ENCODE data around the gene TBC1D16. TPM values are rescaled to one million over a fixed set of nuclear protein-coding genes. Genes with fewer than 3 reads are reported as not detected.

TBC1D16 gene
- total and polyA plus RNA-seq, 5 experiments from 2014 or later: 0.48 to 3.1 (median 0.89) TPM

DNA sequence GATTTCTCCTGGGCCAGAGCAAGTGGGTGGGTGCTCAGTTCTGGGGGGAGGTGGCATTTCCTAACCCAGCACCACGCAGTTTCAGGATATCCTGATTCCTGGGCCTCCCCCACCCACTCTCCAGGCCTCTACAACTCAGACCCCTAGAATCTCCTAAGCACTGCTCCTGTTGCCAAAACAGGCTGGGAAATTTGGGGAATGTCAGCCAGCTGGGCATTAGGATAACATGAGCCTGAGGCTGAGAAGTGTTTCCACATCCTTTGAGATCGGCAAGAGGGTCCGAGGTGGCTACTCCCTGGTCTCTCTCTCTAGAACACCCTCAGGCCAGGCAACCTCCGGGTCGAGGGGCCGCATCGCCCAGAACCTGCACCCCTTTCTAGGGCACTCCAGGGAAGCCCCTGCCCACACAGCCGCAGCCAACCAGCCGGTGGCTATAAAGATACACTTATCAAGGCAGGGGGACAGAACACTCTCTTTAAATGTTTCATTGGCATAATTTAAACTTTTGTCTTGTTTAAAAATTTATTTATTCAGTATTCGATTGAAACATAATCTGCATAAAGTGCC lies 23.6 kb downstream of the TBC1D16 start:
- DNase-seq (no peak), ATAC-seq (no peak)
- Mint-ChIP-seq H3K27me3 (no peaks in the 10 kb centered on the region), H3K9me3 (no peaks in the 10 kb centered on the region), H3K4me1 (peaks cover 0 to 4% (median 2%) of the 10 kb centered on the region in 4 donors), H3K27ac (no peak overlapping the region), H3K4me3 (no peak overlapping the region), H3K36me3 (peaks cover 0 to 5% (median 2%) of the 10 kb centered on the region in 3 donors)
- POLR2A ChIA-PET: no interaction called here

DNA sequence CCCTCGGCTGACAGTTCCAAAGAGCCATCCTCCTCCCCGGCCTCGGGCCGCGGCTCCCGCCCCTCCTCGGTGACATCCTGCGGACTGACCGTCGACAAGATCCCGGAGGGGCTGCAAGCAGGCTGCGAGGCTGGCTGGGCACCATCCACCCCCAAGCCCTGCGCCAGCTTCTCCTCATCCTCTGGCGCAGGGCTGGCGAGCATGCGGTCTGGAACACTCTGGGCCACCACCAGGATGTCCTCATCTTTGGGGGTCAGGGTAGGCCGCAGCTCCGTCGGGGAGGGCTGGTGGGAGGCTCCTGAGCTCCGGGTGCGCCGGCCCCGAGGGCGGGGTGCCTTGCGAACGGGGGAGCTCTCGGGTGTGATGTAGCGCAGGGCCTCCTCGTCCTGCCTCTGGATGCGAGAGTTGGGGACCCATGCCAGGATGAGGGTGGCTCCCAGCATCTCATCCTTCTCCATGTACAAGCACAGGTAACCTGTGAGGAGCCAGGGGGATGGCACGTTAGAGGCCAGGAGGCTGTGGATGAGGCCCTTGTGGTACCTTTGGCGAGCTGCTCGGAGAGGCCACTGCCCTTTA lies 25.3 kb downstream of the TBC1D16 start:
- DNase-seq: no peak
- no peaks in the 10 kb centered on the region for H3K9me3 Mint-ChIP-seq
- no peak overlapping the region for H3K4me3 Mint-ChIP-seq
- H3K27me3 Mint-ChIP-seq: no peaks in the 10 kb centered on the region
- no peak overlapping the region for H3K27ac Mint-ChIP-seq
- ATAC-seq: no peak
- H3K4me1 Mint-ChIP-seq: peaks cover 6 to 11% (median 10%) of the 10 kb centered on the region in 4 donors
- POLR2A ChIA-PET: interaction anchor here (4.7 kb wide), 1 partner anchor 13 kb away, joined by 24 read pairs; no protein-coding TSS in a partner anchor
- peaks cover 0 to 5% (median 2%) of the 10 kb centered on the region in 3 donors for H3K36me3 Mint-ChIP-seq

DNA sequence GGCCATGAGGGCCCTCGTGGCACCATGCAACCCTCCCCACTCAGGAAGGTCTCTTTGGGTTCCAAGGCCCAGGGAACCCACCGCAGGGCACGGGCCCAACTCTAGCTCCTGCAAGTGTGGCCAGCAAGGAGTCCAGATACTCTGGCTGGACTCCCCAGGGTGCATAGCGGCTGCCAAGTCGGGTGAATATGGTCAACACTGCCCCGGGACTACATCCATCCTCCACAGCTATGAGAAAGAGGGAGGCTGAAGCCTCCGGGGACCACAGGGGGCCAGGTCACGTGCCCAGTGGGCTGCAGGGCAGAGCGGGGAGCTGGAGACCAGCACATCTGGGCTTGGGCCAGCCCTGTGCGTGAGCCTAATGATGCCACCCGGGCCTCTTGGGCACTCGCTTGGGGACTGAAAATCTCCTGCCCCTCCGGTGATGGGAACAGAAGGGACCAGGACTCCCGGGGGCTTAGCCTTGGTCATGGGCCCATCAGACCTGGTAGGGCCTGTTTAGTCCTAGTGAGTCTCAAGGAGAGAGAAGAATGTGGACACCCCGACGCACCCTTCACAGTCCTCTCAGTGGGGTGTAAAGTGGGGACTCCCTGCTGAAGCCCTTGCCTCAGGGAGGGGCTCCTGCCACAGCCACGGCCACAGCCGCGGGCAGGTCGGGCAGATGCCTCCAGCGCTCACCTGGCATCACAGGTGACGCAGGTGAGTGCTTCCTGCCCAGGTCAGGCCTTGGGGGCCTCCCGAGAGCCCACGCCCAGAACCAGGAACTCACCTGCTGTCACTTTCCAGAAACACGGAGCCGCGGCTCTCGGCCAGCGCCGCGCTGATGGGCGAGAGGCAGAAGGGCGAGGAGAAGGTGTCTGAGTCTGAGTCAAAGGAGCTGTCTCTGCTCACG lies 26.0 kb downstream of the TBC1D16 start:
- Mint-ChIP-seq H3K36me3 (peaks cover 0 to 3% (median 2%) of the 10 kb centered on the region in 3 donors), H3K27me3 (no peaks in the 10 kb centered on the region), H3K27ac (no peak overlapping the region), H3K4me1 (peaks cover 6 to 11% (median 10%) of the 10 kb centered on the region in 4 donors), H3K4me3 (no peak overlapping the region), H3K9me3 (no peaks in the 10 kb centered on the region)
- ATAC-seq (no peak), DNase-seq (no peak)
- POLR2A ChIA-PET: interaction anchor here (4.7 kb wide), 1 partner anchor 12 kb away, joined by 24 read pairs; no protein-coding TSS in a partner anchor

DNA sequence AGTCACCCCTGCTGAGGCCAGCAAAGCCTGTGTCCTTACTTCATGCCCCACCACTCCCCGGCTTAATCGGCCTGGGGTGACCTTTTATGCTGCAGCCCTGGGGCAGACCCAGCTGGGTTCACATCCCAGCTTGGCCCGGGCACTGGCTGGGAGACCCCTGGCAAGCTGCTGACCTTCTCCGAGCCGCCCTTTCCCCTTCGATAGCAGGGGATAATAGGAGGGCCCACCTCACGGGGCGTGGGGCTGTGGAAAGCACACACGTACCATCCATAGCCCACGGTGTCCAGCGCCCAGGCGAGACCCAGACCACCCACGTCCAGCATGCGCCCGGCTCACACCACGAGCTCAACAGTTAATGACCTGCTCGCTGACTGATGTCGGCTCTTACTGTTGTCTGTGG lies 26.8 kb downstream of the TBC1D16 start:
- Mint-ChIP-seq H3K27ac (peak overlapping the region in 1 of 10 donors; percentile 79), H3K36me3 (peaks cover 0 to 3% (median 2%) of the 10 kb centered on the region in 3 donors), H3K4me3 (no peak overlapping the region), H3K27me3 (no peaks in the 10 kb centered on the region), H3K4me1 (peaks cover 6 to 11% (median 10%) of the 10 kb centered on the region in 4 donors), H3K9me3 (no peaks in the 10 kb centered on the region)
- DNase-seq: no peak
- ATAC-seq: no peak
- POLR2A ChIA-PET: interaction anchor here (4.7 kb wide), 1 partner anchor 11 kb away, joined by 24 read pairs; no protein-coding TSS in a partner anchor

DNA sequence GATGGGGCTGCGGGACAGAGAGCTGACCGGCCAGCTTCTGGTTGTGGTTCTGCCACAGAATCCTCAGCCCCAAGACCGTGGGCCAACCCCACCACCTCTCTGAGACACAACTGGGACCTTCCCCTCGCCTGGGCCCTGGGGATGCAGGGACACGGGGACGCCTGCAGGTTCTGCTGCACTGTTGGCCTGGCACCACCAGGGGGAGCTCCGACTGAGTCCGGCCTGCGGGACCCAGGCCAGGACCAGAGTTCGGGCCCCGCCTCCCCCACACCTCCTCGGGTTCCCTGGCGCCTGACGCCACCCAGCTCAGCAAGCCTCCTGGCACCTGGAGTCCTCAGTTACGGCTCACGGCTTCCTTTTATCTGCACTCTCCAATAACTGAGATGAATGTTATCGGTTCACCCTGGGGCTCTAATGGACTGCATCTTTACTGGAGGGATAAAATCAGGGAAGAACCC lies 27.3 kb downstream of the TBC1D16 start:
- no peak overlapping the region for H3K27ac Mint-ChIP-seq
- POLR2A ChIA-PET: interaction anchor here (4.7 kb wide), 1 partner anchor 11 kb away, joined by 24 read pairs; no protein-coding TSS in a partner anchor
- peak; percentile 81 to 89 for ATAC-seq
- no peaks in the 10 kb centered on the region for H3K9me3 Mint-ChIP-seq
- no peaks in the 10 kb centered on the region for H3K27me3 Mint-ChIP-seq
- H3K4me3 Mint-ChIP-seq: no peak overlapping the region
- peaks cover 0 to 3% (median 2%) of the 10 kb centered on the region in 3 donors for H3K36me3 Mint-ChIP-seq
- H3K4me1 Mint-ChIP-seq: peaks cover 6 to 11% (median 10%) of the 10 kb centered on the region in 4 donors
- peak; percentile 48 to 81 (median 68) for DNase-seq

DNA sequence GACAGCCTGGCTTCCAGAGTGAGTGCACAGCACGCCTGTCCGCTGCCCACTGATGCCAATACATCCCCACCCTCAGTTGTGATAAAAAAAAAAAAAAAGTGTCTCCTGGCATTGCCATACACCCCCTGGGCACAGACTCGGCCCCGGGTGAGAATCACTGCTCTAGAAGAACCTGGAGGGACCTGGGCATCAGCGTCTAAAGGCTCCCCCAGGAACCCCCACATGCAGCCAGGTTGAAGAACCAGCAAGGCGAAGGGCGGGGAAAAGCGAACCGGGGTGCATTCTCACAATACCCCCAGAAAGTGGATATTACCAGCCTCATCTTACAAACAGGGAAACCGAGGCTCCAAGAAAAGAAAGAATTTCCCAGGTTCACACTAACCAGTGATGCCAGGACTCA lies 27.7 kb downstream of the TBC1D16 start:
- Mint-ChIP-seq H3K4me3 (no peak overlapping the region), H3K27me3 (no peaks in the 10 kb centered on the region), H3K27ac (no peak overlapping the region), H3K36me3 (peaks cover 0 to 3% (median 2%) of the 10 kb centered on the region in 3 donors), H3K9me3 (no peaks in the 10 kb centered on the region), H3K4me1 (peaks cover 6 to 11% (median 10%) of the 10 kb centered on the region in 4 donors)
- no peak for DNase-seq
- no peak for ATAC-seq
- POLR2A ChIA-PET: interaction anchor here (4.7 kb wide), 1 partner anchor 10 kb away, joined by 24 read pairs; no protein-coding TSS in a partner anchor

DNA sequence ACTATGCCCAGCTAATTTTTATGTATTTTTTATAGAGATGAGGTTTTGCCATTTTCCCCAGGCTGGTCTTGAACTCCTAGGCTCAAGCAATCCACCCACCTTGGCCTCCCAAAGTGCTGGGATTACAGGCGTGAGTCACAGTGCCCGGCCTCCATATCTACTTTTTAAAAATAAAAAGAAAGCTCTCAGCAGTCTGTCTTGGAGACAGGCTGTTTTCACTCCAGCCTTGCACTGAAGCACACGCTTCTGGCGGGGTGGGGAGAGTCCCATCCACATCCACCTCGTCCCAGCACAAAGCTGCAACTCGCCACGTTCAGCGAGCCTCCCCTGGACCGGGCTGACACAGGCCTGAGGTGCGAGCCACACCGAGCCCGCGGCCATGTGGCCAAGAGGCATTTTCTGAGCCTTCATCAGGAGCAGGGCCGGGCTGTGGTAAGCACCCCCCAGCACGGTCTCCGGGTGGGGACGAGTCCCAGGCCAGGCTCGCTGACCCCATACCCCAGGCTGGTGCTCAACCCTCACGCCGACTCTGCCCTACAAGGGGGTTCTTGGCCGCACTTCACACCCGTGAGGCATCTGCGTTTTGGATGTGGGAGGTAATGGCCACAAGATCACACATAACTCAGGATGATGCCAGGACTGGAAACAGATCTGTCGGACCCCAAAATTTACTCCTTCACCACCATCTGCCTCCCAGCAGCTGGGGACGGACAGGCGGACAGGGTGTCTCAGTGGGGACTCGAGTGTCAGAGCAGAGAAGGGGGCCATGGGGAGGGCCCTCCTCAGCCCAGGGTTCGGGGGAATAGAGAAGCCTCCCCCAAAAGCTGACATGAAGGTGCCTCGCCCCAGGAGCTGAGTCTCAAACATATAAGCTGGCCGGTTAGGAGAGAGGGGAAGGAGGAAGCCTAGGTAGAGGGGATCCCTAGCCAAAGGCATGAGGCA lies 28.6 kb downstream of the TBC1D16 start:
- no peaks in the 10 kb centered on the region for H3K9me3 Mint-ChIP-seq
- peak overlapping the region in 2 of 10 donors; percentile 19 to 48 for H3K27ac Mint-ChIP-seq
- ATAC-seq (no peak), DNase-seq (no peak)
- no peak overlapping the region for H3K4me3 Mint-ChIP-seq
- no peaks in the 10 kb centered on the region for H3K27me3 Mint-ChIP-seq
- POLR2A ChIA-PET: interaction anchor here (0.5 to 4.7 kb wide), 2 partner anchors 9 kb away, joined by 5 to 24 read pairs; no protein-coding TSS in a partner anchor
- no peaks in the 10 kb centered on the region for H3K36me3 Mint-ChIP-seq
- H3K4me1 Mint-ChIP-seq: peaks cover 6 to 12% (median 10%) of the 10 kb centered on the region in 4 donors

DNA sequence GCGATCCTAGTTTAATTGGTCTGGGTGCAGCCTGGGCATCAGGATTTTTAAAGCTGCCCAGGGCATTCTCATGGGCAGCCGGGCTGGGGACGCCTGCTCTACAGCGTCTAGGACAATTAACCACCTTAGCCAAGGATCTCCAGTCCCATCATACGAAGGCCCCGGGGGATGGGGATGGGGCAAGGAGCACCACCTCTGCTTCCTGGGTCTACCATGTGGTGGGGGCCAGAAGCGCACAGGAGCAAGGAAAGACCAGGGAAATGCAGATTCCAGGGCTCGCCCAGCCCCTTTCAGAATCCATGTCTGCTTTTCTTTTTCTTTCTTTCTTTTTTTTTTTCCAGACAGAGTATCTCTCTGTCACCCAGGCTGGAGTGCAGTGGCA lies 29.3 kb downstream of the TBC1D16 start:
- POLR2A ChIA-PET: interaction anchor here (0.5 to 4.7 kb wide), 2 partner anchors 9 to 10 kb away, joined by 5 to 24 read pairs; no protein-coding TSS in a partner anchor
- ATAC-seq: no peak
- Mint-ChIP-seq H3K9me3 (no peaks in the 10 kb centered on the region), H3K36me3 (no peaks in the 10 kb centered on the region), H3K27me3 (no peaks in the 10 kb centered on the region), H3K4me3 (peak overlapping the region in 4 of 10 donors; percentile 39 to 63 (median 57)), H3K27ac (peak overlapping the region in 6 of 10 donors; percentile 40 to 77 (median 67)), H3K4me1 (peaks cover 6 to 12% (median 10%) of the 10 kb centered on the region in 4 donors)
- no peak for DNase-seq

DNA sequence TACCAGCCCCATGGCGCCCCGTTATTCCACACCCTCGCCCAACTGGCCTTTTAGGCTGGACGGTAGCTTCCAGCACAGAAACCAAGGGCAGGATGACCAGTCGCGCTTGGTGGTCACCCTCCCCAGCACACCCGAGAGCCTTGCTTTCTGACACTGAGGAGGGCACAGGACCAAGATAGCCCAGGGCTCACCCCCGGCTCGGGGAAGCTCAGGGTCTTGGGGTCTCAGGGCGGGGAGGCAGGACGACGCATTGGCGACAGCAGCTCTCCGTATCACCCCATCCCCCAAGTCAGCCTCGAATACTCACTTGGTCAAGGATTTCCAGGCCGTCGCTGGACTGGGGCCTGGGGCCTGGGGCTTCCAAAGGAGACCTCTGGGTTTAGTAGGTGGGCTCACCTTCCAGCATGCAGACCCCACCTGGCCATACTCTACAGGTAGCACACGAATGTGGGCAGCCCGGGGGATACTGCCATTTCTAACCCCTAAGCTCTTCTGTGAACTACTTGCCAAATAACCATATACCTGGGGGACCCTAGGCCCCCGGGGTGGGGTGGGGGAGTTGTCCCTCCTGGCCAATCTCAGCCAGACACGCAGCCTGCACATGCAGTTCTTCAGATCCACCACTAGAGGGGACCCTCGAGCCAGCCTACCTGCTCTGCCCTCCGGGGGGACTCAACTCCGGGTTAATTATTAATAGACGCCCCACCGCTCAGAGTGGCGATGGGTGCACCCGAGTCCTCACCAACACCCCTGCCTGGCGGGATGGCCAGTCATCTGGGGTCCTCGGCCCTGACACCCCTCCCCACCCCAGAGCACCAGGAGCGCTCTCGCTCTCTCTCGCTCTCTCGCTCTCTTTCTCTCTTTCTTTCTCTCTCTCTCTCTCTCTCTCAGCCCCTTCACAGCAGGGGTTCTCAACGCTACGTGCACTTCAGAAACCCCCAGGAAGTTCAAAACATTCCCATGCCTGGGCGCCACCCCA lies 30.0 kb downstream of the TBC1D16 start:
- H3K4me3 Mint-ChIP-seq: peak overlapping the region in 4 of 10 donors; percentile 39 to 63 (median 57)
- ATAC-seq (peak; percentile 77 to 80), DNase-seq (peak; percentile 41 to 78 (median 65))
- peak overlapping the region in 7 of 10 donors; percentile 44 to 77 (median 63) for H3K27ac Mint-ChIP-seq
- POLR2A ChIA-PET: interaction anchor here (1.0 to 4.7 kb wide), 3 partner anchors 8 to 12 kb away, joined by 3 to 24 read pairs (median 5); no protein-coding TSS in a partner anchor
- H3K36me3 Mint-ChIP-seq: no peaks in the 10 kb centered on the region
- H3K4me1 Mint-ChIP-seq: peaks cover 6 to 12% (median 10%) of the 10 kb centered on the region in 4 donors
- H3K27me3 Mint-ChIP-seq: no peaks in the 10 kb centered on the region
- no peaks in the 10 kb centered on the region for H3K9me3 Mint-ChIP-seq

DNA sequence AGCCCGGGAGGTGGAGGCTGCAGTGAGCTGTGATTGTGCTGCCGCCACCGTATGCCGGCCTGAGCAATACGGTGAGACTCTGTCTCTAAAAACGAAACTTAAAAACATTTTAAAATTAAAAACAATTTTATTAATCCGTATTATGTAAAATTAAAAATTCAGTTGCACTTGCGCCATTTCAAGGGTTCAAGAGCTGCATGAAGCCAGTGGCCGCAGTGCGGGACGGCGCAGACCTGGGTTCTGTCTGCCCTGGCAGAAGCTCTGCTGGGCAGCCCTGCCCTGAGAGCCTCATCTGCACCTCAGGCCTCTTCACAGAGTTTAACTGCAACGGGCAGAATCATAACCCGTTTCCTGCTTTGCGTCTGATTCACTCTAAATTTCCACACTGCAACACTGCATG lies 31.7 kb downstream of the TBC1D16 start:
- ATAC-seq (no peak), DNase-seq (no peak)
- H3K9me3 Mint-ChIP-seq: no peaks in the 10 kb centered on the region
- no peaks in the 10 kb centered on the region for H3K36me3 Mint-ChIP-seq
- POLR2A ChIA-PET: interaction anchor here (0.9 kb wide), 1 partner anchor 11 kb away, joined by 3 read pairs; no protein-coding TSS in a partner anchor
- H3K27me3 Mint-ChIP-seq: no peaks in the 10 kb centered on the region
- H3K4me3 Mint-ChIP-seq: no peak overlapping the region
- no peak overlapping the region for H3K27ac Mint-ChIP-seq
- H3K4me1 Mint-ChIP-seq: peaks cover 6 to 22% (median 10%) of the 10 kb centered on the region in 4 donors

Measured in naive thymus-derived CD8-positive, alpha-beta T cell (primary cell).